WTC11 (cell line): Measurements from ENCODE around the gene MAP3K5. TPM values are rescaled to one million over a fixed set of nuclear protein-coding genes. Genes with fewer than 3 reads are reported as not detected.
A peak's percentile ranks its signal among the peaks of the same experiment; 100 is the strongest.

Source experiments
- CREB1 ChIP-seq: sonication (generic); formaldehyde crosslinking; IDR thresholded peaks from 2 replicates; pipeline ENCODE4 v1.8.0; 2023; ENCODE audit warnings: mild to moderate bottlenecking, missing genetic modification reagents
- CREM ChIP-seq: sonication (generic); formaldehyde crosslinking; IDR thresholded peaks from 2 replicates; pipeline ENCODE4 v1.8.1; 2022; ENCODE audit warnings: mild to moderate bottlenecking, missing genetic modification reagents, moderate library complexity
- E2F1 ChIP-seq: sonication (generic); formaldehyde crosslinking; IDR thresholded peaks from 2 replicates; pipeline ENCODE4 v1.8.0; 2022; ENCODE audit warnings: mild to moderate bottlenecking, missing genetic modification reagents
- ELF4 ChIP-seq: sonication (generic); formaldehyde crosslinking; IDR thresholded peaks from 2 replicates; pipeline ENCODE4 v1.8.1; 2022; ENCODE audit warnings: low read depth, mild to moderate bottlenecking, moderate library complexity, missing genetic modification reagents
- ETV6 ChIP-seq: sonication (generic); formaldehyde crosslinking; IDR thresholded peaks from 2 replicates; pipeline ENCODE4 v1.8.1; 2022; ENCODE audit warnings: mild to moderate bottlenecking, missing genetic modification reagents
- FOXJ3 ChIP-seq: sonication (generic); formaldehyde crosslinking; IDR thresholded peaks from 2 replicates; pipeline ENCODE4 v1.9.0; 2021; ENCODE audit warnings: missing genetic modification reagents, mild to moderate bottlenecking, borderline replicate concordance
- GRHL2 ChIP-seq: fragments of 250-450 bp; sonication (Bioruptor Pico); IDR thresholded peaks from 2 replicates; pipeline ENCODE4 v1.8.0; 2022; ENCODE audit warnings: mild to moderate bottlenecking, moderate library complexity; ENCODE audit not compliant: insufficient replicate concordance, severe bottlenecking
- NFATC4 ChIP-seq: fragments of 250-450 bp; sonication (Bioruptor Pico); IDR thresholded peaks from 2 replicates; pipeline ENCODE4 v1.9.0; 2021; ENCODE audit warnings: mild to moderate bottlenecking
- NFE2L1 ChIP-seq: sonication (generic); formaldehyde crosslinking; IDR thresholded peaks from 2 replicates; pipeline ENCODE4 v1.8.1; 2023; ENCODE audit warnings: missing genetic modification reagents
- OVOL2 ChIP-seq: fragments of 250-450 bp; sonication (Bioruptor Pico); IDR thresholded peaks from 2 replicates; pipeline ENCODE4 v1.9.0; 2021; ENCODE audit warnings: mild to moderate bottlenecking, borderline replicate concordance
- PREB ChIP-seq: sonication (generic); formaldehyde crosslinking; IDR thresholded peaks from 2 replicates; pipeline ENCODE4 v1.8.1; 2022; ENCODE audit warnings: mild to moderate bottlenecking, missing genetic modification reagents, moderate library complexity, borderline replicate concordance
- RELA ChIP-seq: sonication (generic); formaldehyde crosslinking; IDR thresholded peaks from 2 replicates; pipeline ENCODE4 v1.8.1; 2022; ENCODE audit warnings: missing genetic modification reagents, mild to moderate bottlenecking, borderline replicate concordance
- TCF7 ChIP-seq: sonication (generic); formaldehyde crosslinking; IDR thresholded peaks from 2 replicates; pipeline ENCODE4 v1.8.0; 2022; ENCODE audit warnings: mild to moderate bottlenecking, low read depth, missing genetic modification reagents, moderate library complexity
- TEAD1 ChIP-seq: sonication (generic); formaldehyde crosslinking; IDR thresholded peaks from 2 replicates; pipeline ENCODE4 v1.8.0; 2022; ENCODE audit warnings: mild to moderate bottlenecking, missing genetic modification reagents
- USF2 ChIP-seq: sonication (generic); formaldehyde crosslinking; IDR thresholded peaks from 2 replicates; pipeline ENCODE4 v1.8.1; 2023; ENCODE audit warnings: mild to moderate bottlenecking, missing genetic modification reagents, moderate library complexity
- ZBTB21 ChIP-seq: sonication (generic); formaldehyde crosslinking; IDR thresholded peaks from 2 replicates; pipeline ENCODE4 v1.8.1; 2023; ENCODE audit warnings: mild to moderate bottlenecking, missing genetic modification reagents, borderline replicate concordance
- ZBTB43 ChIP-seq: sonication (generic); formaldehyde crosslinking; IDR thresholded peaks from 2 replicates; pipeline ENCODE4 v1.8.1; 2023; ENCODE audit warnings: mild to moderate bottlenecking, missing genetic modification reagents
- ZMAT4 ChIP-seq: fragments of 250-450 bp; sonication (Bioruptor Pico); IDR thresholded peaks from 2 replicates; pipeline ENCODE4 v1.9.0; 2021; ENCODE audit warnings: mild to moderate bottlenecking
- ZNF416 ChIP-seq: fragments of 250-450 bp; sonication (Bioruptor Pico); IDR thresholded peaks from 2 replicates; pipeline ENCODE4 v1.9.0; 2021; ENCODE audit warnings: mild to moderate bottlenecking, inconsistent platforms
- total RNA-seq: library from RNA; stranded (reverse); gene quantifications from 3 replicates; pipeline ENCODE4 v1.2.3, GENCODE V29; 2021
- TF ChIP-seq, protein P1 (sequence below): sonication (generic); formaldehyde crosslinking; IDR thresholded peaks from 2 replicates; pipeline ENCODE4 v1.8.1; 2022; ENCODE audit warnings: low read depth, mild to moderate bottlenecking, moderate library complexity, missing genetic modification reagents, borderline replicate concordance
- TF ChIP-seq, protein P2 (sequence below): sonication (generic); formaldehyde crosslinking; conservative IDR thresholded peaks from 2 replicates; pipeline ENCODE4 v1.8.1; 2022; ENCODE audit warnings: mild to moderate bottlenecking, missing genetic modification reagents

Gene MAP3K5
- total RNA-seq, 1 experiment from 2014 or later: 1.6 TPM

DNA sequence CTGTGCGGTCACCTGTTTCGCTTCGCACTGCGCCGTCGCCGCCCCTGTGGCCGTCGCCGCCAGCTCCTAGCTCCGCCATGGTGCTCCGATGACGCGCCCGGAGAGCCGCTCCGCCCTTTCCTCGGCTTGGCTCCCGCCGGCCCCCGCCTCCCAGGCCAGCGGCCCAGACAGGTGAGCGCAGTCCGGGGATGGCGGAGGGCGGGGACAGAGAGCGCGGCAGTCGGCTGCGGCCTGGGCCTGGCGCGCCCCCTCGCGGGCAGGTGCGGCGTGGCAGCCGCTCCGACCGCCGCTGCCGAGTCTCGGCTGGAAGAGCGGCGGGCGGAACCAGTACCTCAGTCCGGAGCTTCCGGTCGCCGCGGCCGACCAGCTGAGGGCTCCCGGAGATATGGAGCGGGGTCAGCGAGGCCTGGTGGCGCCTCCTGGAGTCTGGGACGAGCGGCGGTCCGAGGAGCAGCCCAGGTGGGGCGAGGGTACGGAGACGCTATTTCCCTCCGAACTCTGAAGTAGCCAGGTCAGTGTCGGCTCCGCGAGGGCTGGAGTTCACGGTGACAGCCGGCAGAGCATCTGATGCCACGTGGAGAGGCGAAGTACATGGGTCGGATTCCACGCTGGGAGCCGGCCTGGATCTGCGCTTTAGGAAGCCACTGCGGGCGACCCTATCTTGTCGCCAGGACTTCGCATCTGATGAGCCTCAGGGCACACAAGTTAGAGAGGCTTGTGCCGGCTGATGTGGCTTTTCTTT, 241.8 kb downstream of the MAP3K5 start, which contains the start of gene MAP7 (continued):
- TF ChIP-seq FOXJ3 (CRISPR knock-in tag) (no peak), ELF4 (no peak), OVOL2 (CRISPR knock-in tag) (no peak), USF2 (CRISPR knock-in tag) (peak; percentile 48; the same call in 1 of the 2 replicates), TCF7 (CRISPR knock-in tag) (no peak), ETV6 (CRISPR knock-in tag) (peak; percentile 68), ZNF416 (CRISPR knock-in tag) (no peak), ZBTB21 (CRISPR knock-in tag) (peak; percentile 80; the same call in 1 of the 2 replicates), E2F1 (CRISPR knock-in tag) (peak; percentile 74; the same call in 1 of the 2 replicates), RELA (no peak), PREB (no peak), NFE2L1 (CRISPR knock-in tag) (peak; percentile 81; the same call in 1 of the 2 replicates), NFATC4 (CRISPR knock-in tag) (no peak), ZMAT4 (CRISPR knock-in tag) (no peak), CREB1 (peak; percentile 18; the same call in 1 of the 2 replicates), GRHL2 (no peak), TEAD1 (CRISPR knock-in tag) (peak; percentile 84; the same call in 1 of the 2 replicates), CREM (CRISPR knock-in tag) (peak; percentile 73; the same call in 1 of the 2 replicates), ZBTB43 (peak; percentile 90)
- TF ChIP-seq, protein P1, sequence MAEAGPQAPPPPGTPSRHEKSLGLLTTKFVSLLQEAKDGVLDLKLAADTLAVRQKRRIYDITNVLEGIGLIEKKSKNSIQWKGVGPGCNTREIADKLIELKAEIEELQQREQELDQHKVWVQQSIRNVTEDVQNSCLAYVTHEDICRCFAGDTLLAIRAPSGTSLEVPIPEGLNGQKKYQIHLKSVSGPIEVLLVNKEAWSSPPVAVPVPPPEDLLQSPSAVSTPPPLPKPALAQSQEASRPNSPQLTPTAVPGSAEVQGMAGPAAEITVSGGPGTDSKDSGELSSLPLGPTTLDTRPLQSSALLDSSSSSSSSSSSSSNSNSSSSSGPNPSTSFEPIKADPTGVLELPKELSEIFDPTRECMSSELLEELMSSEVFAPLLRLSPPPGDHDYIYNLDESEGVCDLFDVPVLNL (CRISPR knock-in tag): no peak
- TF ChIP-seq, protein P2, sequence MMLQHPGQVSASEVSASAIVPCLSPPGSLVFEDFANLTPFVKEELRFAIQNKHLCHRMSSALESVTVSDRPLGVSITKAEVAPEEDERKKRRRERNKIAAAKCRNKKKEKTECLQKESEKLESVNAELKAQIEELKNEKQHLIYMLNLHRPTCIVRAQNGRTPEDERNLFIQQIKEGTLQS (CRISPR knock-in tag): no peak
